Measurements from ENCODE around the gene GRM8.

- no peak for TF ChIP-seq CTCF (conservative IDR thresholded peaks at IDR 0.05; ENCODE audit: low read length)
- no peak for TF ChIP-seq EZH2phosphoT487 (IDR thresholded peaks at IDR 0.05; ENCODE audit: borderline replicate concordance)
These were observed 471.7 kb downstream of the GRM8 start for GRCh38 chr7:126780993-126781392.
